Osteoblast (primary cell): Measurements from ENCODE around the gene GARS1. TPM values are rescaled to one million over a fixed set of nuclear protein-coding genes. Genes with fewer than 3 reads are reported as not detected.

Experiments used
- DNase-seq: peaks from one replicate; pipeline ENCODE4 v3.0.0; 2011; ENCODE audit warnings: low spot score, mixed read lengths; ENCODE audit not compliant: insufficient read length; ENCODE audit errors: missing footprints
- H2AFZ ChIP-seq: 2 replicates; pipeline ENCODE4 v1.6.0; 2011; ENCODE audit warnings: mild to moderate bottlenecking, low read length
- H3K27ac ChIP-seq: 2 replicates; pipeline ENCODE4 v1.5.1; 2011; ENCODE audit warnings: mild to moderate bottlenecking, low read depth, low read length, moderate library complexity
- H3K27me3 ChIP-seq: 2 replicates; pipeline ENCODE4 v1.6.0; 2012; ENCODE audit warnings: mild to moderate bottlenecking, control low read depth, inconsistent platforms, low read length, moderate library complexity; ENCODE audit not compliant: insufficient read depth
- H3K36me3 ChIP-seq: 2 replicates; pipeline ENCODE4 v1.5.1; 2011; ENCODE audit warnings: mild to moderate bottlenecking, low read length, control low read depth, moderate library complexity; ENCODE audit not compliant: insufficient read depth
- H3K4me1 ChIP-seq: 2 replicates; pipeline ENCODE4 v1.5.1; 2011; ENCODE audit warnings: mild to moderate bottlenecking, low read length, control low read depth, moderate library complexity; ENCODE audit not compliant: insufficient read depth
- H3K4me2 ChIP-seq: 2 replicates; pipeline ENCODE4 v1.6.0; 2011; ENCODE audit warnings: mild to moderate bottlenecking, low read length; ENCODE audit not compliant: insufficient read depth
- H3K4me3 ChIP-seq: fragments of 200-600 bp; sonication (generic); 3 replicates; pipeline ENCODE4 v1.5.1; 2012; ENCODE audit warnings: mild to moderate bottlenecking, low read length, inconsistent platforms; ENCODE audit not compliant: insufficient read depth
- H3K79me2 ChIP-seq: 2 replicates; pipeline ENCODE4 v1.6.0; 2012; ENCODE audit warnings: mild to moderate bottlenecking, low read length, control low read depth, inconsistent platforms; ENCODE audit not compliant: insufficient read depth
- H3K9me3 ChIP-seq: 2 replicates; pipeline ENCODE4 v1.5.1; 2011; ENCODE audit warnings: low read depth, low read length, control low read depth
- H4K20me1 ChIP-seq: 2 replicates; pipeline ENCODE4 v1.6.0; 2012; ENCODE audit warnings: mild to moderate bottlenecking, low read length, control low read depth; ENCODE audit not compliant: insufficient read depth
- total RNA-seq: library from RNA; depleted of rRNA; stranded (reverse); fragments of >200 nt; gene quantifications from 2 replicates; pipeline ENCODE4 v1.2.3, GENCODE V29; 2012
- TF ChIP-seq, protein P1 (sequence below): IDR thresholded peaks from 2 replicates; pipeline ENCODE4 v1.5.1; 2011; ENCODE audit warnings: mild to moderate bottlenecking, low read depth, low read length, moderate library complexity; ENCODE audit errors: extremely low read depth

Gene GARS1
- total RNA-seq, 1 donor: 526 TPM

DNA sequence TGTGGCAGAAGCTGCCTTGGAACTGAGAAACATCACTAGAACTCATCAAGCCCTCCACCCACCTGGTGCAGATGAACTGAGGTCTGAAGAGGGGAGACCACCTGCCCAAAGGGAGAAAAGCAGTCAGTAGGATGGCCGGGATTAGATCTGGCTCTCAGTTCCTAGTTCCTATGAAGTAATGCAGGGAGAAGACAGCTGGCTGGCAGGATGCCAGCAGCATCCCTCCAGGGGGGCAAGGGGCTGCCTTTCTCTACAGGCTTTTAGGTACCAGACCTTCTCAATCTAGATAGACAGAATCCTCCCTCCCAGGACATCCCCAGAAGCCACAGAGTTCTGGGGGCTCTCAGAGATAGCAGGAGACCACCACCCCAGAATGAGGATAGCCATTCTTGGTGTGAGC, 79.7 kb downstream of the GARS1 start:
- no peak for DNase-seq
- TF ChIP-seq, protein P1, sequence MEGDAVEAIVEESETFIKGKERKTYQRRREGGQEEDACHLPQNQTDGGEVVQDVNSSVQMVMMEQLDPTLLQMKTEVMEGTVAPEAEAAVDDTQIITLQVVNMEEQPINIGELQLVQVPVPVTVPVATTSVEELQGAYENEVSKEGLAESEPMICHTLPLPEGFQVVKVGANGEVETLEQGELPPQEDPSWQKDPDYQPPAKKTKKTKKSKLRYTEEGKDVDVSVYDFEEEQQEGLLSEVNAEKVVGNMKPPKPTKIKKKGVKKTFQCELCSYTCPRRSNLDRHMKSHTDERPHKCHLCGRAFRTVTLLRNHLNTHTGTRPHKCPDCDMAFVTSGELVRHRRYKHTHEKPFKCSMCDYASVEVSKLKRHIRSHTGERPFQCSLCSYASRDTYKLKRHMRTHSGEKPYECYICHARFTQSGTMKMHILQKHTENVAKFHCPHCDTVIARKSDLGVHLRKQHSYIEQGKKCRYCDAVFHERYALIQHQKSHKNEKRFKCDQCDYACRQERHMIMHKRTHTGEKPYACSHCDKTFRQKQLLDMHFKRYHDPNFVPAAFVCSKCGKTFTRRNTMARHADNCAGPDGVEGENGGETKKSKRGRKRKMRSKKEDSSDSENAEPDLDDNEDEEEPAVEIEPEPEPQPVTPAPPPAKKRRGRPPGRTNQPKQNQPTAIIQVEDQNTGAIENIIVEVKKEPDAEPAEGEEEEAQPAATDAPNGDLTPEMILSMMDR: no peak
- Histone ChIP-seq H4K20me1 (no peaks in the 10 kb centered on the region), H3K79me2 (no peaks in the 10 kb centered on the region), H3K4me2 (no peak overlapping the region), H3K36me3 (no peaks in the 10 kb centered on the region), H3K4me3 (no peak overlapping the region), H3K9me3 (no peaks in the 10 kb centered on the region), H3K27me3 (peaks cover 23% of the 10 kb centered on the region), H3K27ac (no peak overlapping the region), H2AFZ (no peak overlapping the region), H3K4me1 (no peaks in the 10 kb centered on the region)

DNA sequence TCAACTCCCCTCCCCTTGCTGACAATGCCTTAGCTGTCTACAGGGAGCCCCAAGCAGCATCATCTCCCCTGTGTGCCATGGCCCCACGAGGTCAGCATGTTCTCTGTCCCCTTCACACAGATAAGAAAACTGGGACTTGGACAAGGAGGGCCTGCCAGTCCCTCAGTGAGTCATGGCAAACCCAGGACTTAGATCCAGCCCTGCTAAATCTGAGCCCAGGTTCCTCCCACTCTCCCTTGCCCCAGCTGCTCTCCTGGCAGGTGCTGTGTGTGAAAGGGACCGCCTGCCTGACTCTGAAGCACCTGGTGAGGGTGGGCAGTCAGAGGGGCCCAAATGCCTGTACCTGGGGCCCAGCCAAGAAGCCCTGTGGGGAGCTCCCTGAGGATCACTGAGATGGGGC, 80.2 kb downstream of the GARS1 start:
- no peak for DNase-seq
- H2AFZ ChIP-seq: no peak overlapping the region
- peaks cover 28% of the 10 kb centered on the region for H3K27me3 ChIP-seq
- H3K9me3 ChIP-seq: no peaks in the 10 kb centered on the region
- H3K4me1 ChIP-seq: no peaks in the 10 kb centered on the region
- H3K4me3 ChIP-seq: no peak overlapping the region
- H4K20me1 ChIP-seq: no peaks in the 10 kb centered on the region
- TF ChIP-seq, protein P1: no peak
- no peaks in the 10 kb centered on the region for H3K79me2 ChIP-seq
- no peaks in the 10 kb centered on the region for H3K36me3 ChIP-seq
- H3K27ac ChIP-seq: no peak overlapping the region
- no peak overlapping the region for H3K4me2 ChIP-seq

DNA sequence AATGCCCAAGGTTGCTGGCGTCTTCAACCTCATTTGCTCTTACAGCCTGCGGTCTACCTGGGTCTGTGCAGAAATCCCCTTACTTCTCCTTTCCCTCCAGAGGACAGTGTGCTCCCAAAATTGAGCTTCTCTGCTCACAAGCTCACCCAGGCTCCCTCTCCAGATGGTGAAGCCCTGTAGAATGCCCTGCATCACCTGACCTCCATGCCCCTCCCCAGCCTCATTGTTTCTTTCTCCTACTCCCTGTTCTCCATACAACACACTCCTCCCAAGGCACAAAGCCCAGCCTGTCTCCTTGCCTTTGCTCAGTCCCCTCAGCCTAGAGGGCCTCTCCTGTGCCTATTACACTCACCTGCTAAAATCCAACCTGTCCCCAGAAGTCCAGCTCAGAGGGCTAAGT, 84.1 kb downstream of the GARS1 start:
- no peaks in the 10 kb centered on the region for H3K9me3 ChIP-seq
- no peaks in the 10 kb centered on the region for H3K36me3 ChIP-seq
- TF ChIP-seq, protein P1: no peak
- H3K27ac ChIP-seq: no peak overlapping the region
- no peaks in the 10 kb centered on the region for H3K4me1 ChIP-seq
- no peaks in the 10 kb centered on the region for H3K79me2 ChIP-seq
- H3K4me3 ChIP-seq: no peak overlapping the region
- DNase-seq: no peak
- H3K27me3 ChIP-seq: peaks cover 67% of the 10 kb centered on the region
- no peak overlapping the region for H3K4me2 ChIP-seq
- H4K20me1 ChIP-seq: no peaks in the 10 kb centered on the region
- no peak overlapping the region for H2AFZ ChIP-seq

DNA sequence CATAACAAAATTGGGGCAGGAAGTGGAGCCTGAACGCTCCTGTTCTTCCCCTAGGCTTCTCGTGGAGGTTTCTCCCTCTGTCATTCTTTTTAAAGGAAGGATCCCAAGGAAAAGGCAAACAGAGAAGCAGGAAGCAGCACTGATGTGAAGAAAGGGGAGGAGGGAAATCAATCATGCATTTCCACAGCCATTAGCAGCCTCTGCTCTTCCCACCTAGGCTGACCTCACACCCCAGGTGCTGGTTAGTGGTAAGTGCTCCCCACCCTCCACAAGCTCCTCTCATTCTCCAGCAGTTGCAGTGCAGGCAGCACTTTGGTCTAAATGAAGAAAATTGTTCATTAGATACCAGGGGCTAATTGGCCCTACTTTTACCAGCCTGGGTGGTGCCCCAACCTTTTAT, 85.0 kb downstream of the GARS1 start:
- no peak for DNase-seq
- Histone ChIP-seq H3K4me1 (no peaks in the 10 kb centered on the region), H3K4me3 (no peak overlapping the region), H3K9me3 (no peaks in the 10 kb centered on the region), H3K36me3 (no peaks in the 10 kb centered on the region), H3K4me2 (no peak overlapping the region), H3K27me3 (peaks cover 73% of the 10 kb centered on the region), H3K27ac (no peak overlapping the region), H2AFZ (no peak overlapping the region), H4K20me1 (no peaks in the 10 kb centered on the region), H3K79me2 (no peaks in the 10 kb centered on the region)
- TF ChIP-seq, protein P1: no peak
